OCI-LY7 (cell line): Measurements from ENCODE around the gene SLC6A19. TPM values are rescaled to one million over a fixed set of nuclear protein-coding genes. Genes with fewer than 3 reads are reported as not detected.

ENCODE experiments used
- BruUV-seq: library from RNA; stranded (reverse); fragments of 400-500 nt; replicated peaks from 2 replicates; lab custom pipeline; 2021; lab: Mats Ljungman, UMichigan
- CTCF ChIA-PET: fragments of 300-600 bp; sonication (Branson Sonifier 250); formaldehyde crosslinking; loops from one replicate; lab custom pipeline; 2022; ENCODE audit warnings: antibody characterized with exemption; ENCODE audit not compliant: unreplicated experiment; lab: Charles Lee
- POLR2A ChIA-PET: fragments of 300-600 bp; sonication (Branson Sonifier 250); formaldehyde crosslinking; loops from one replicate; lab custom pipeline; 2022; ENCODE audit warnings: antibody characterized with exemption; lab: Charles Lee
- DNase-seq: peaks from one replicate; pipeline ENCODE4 v3.0.0-alpha.2; 2015; ENCODE audit warnings: low spot score
- H2AFZ ChIP-seq: fragments of 200-600 bp; sonication (generic), shearing (Covaris generic); 2 replicates; pipeline ENCODE4 v1.6.1; 2014; ENCODE audit warnings: mild to moderate bottlenecking, antibody characterized with exemption, low read length, moderate library complexity
- H3K27ac ChIP-seq: fragments of 200-600 bp; sonication (generic); 2 replicates; pipeline ENCODE4 v1.5.1; 2014; ENCODE audit warnings: mixed run types, low read depth, mild to moderate bottlenecking, moderate library complexity, low read length, inconsistent platforms; ENCODE audit not compliant: poor library complexity, severe bottlenecking
- H3K36me3 ChIP-seq: fragments of 200-600 bp; sonication (generic); 2 replicates; pipeline ENCODE4 v1.6.1; 2014; ENCODE audit warnings: mild to moderate bottlenecking, antibody characterized with exemption, low read length, moderate library complexity, mixed read lengths; ENCODE audit not compliant: insufficient read depth
- H3K4me1 ChIP-seq: fragments of 200-600 bp; sonication (generic); 2 replicates; pipeline ENCODE4 v1.5.1; 2014; ENCODE audit warnings: mild to moderate bottlenecking, low read length; ENCODE audit not compliant: insufficient read depth, poor library complexity, severe bottlenecking
- H3K4me2 ChIP-seq: fragments of 200-600 bp; sonication (generic); 2 replicates; pipeline ENCODE4 v1.6.1; 2014; ENCODE audit warnings: mild to moderate bottlenecking, low read length
- H3K4me3 ChIP-seq: fragments of 200-600 bp; sonication (generic); 2 replicates; pipeline ENCODE4 v1.5.1; 2014; ENCODE audit warnings: mild to moderate bottlenecking, low read depth, low read length; ENCODE audit not compliant: poor library complexity, severe bottlenecking
- H3K79me2 ChIP-seq: fragments of 200-600 bp; sonication (generic); 2 replicates; pipeline ENCODE4 v1.6.1; 2016; ENCODE audit warnings: low read depth, mild to moderate bottlenecking, low read length, moderate library complexity, mixed read lengths; ENCODE audit not compliant: insufficient read depth
- H3K9me2 ChIP-seq: fragments of 200-600 bp; sonication (generic); 2 replicates; pipeline ENCODE4 v1.6.1; 2016; ENCODE audit warnings: mild to moderate bottlenecking, low read length, mixed read lengths; ENCODE audit not compliant: insufficient read depth
- H3K9me3 ChIP-seq: fragments of 200-600 bp; sonication (generic); 2 replicates; pipeline ENCODE4 v1.6.1; 2014; ENCODE audit warnings: mild to moderate bottlenecking, mixed run types, low read length, mixed read lengths
- H4K20me1 ChIP-seq: fragments of 200-600 bp; sonication (generic); 2 replicates; pipeline ENCODE4 v1.6.1; 2014; ENCODE audit warnings: mild to moderate bottlenecking, antibody characterized with exemption, low read length, moderate library complexity, mixed read lengths; ENCODE audit not compliant: insufficient read depth
- CTCF ChIP-seq: fragments of 200-600 bp; sonication (generic); conservative IDR thresholded peaks from 2 replicates; pipeline ENCODE4 v1.5.1; 2014; ENCODE audit warnings: mild to moderate bottlenecking, antibody characterized with exemption, low read length, moderate library complexity, mixed read lengths
- EZH2phosphoT487 ChIP-seq: fragments of 200-600 bp; sonication (generic); IDR thresholded peaks from 2 replicates; pipeline ENCODE4 v1.6.1; 2018; ENCODE audit warnings: low read depth, borderline replicate concordance, mild to moderate bottlenecking, mixed run types, antibody characterized with exemption, low read length, moderate library complexity, mixed read lengths
- intact Hi-C: fragments of 100-400 bp; cut with micrococcal nuclease; formaldehyde crosslinking; loops from one replicate; pipeline ENCODE4 v1.10.0; 2022; ENCODE audit not compliant: unreplicated experiment
- total RNA-seq, 2 experiments: library from RNA; depleted of rRNA in 1 of 2; stranded (reverse); fragments of >200 nt in 1 of 2; shearing (Covaris generic) in 1 of 2; gene quantifications; 2 replicates each; pipeline ENCODE4 v1.2.3, GENCODE V29; 2014 to 2022

The SLC6A19 gene
- total RNA-seq, 2 experiments from 2014 or later, result not detected

GRCh38 chr5:1161833-1162229 lies 39.6 kb upstream of the SLC6A19 start:
- POLR2A ChIA-PET, result no interaction called here
- Histone ChIP-seq H4K20me1 (no peaks in the 10 kb centered on the region), H3K79me2 (no peaks in the 10 kb centered on the region), H2AFZ (no peak overlapping the region), H3K9me2 (no peaks in the 10 kb centered on the region), H3K36me3 (no peaks in the 10 kb centered on the region), H3K9me3 (no peaks in the 10 kb centered on the region), H3K4me2 (no peak overlapping the region), H3K27ac (no peak overlapping the region), H3K4me1 (no peaks in the 10 kb centered on the region), H3K4me3 (no peak overlapping the region)
- no TSS peak for BruUV-seq
- intact Hi-C loops, result no loop called here
- no peak for TF ChIP-seq EZH2phosphoT487
- TF ChIP-seq CTCF, result no peak
- CTCF ChIA-PET, result no interaction called here
- DNase-seq, result no peak

GRCh38 chr5:1162276-1162675 lies 39.1 kb upstream of the SLC6A19 start:
- no peak for TF ChIP-seq EZH2phosphoT487
- TF ChIP-seq CTCF, result no peak
- Histone ChIP-seq H3K9me2 (no peaks in the 10 kb centered on the region), H3K4me3 (no peak overlapping the region), H3K79me2 (no peaks in the 10 kb centered on the region), H2AFZ (no peak overlapping the region), H3K4me2 (no peak overlapping the region), H3K36me3 (no peaks in the 10 kb centered on the region), H3K27ac (no peak overlapping the region), H4K20me1 (no peaks in the 10 kb centered on the region), H3K4me1 (peaks cover 2% of the 10 kb centered on the region), H3K9me3 (no peaks in the 10 kb centered on the region)
- ChIA-PET CTCF (no interaction called here), POLR2A (no interaction called here)
- no peak for DNase-seq
- BruUV-seq, result no TSS peak
- intact Hi-C loops, result no loop called here

GRCh38 chr5:1162751-1163150 lies 38.6 kb upstream of the SLC6A19 start:
- no peaks in the 10 kb centered on the region for H3K9me3 ChIP-seq
- BruUV-seq, result no TSS peak
- peaks cover 6% of the 10 kb centered on the region for H3K4me1 ChIP-seq
- no peak overlapping the region for H3K4me2 ChIP-seq
- H3K36me3 ChIP-seq, result no peaks in the 10 kb centered on the region
- DNase-seq, result no peak
- no peaks in the 10 kb centered on the region for H3K79me2 ChIP-seq
- CTCF ChIA-PET, result no interaction called here
- H2AFZ ChIP-seq, result no peak overlapping the region
- POLR2A ChIA-PET, result no interaction called here
- H3K9me2 ChIP-seq, result no peaks in the 10 kb centered on the region
- no peak overlapping the region for H3K4me3 ChIP-seq
- H3K27ac ChIP-seq, result no peak overlapping the region
- H4K20me1 ChIP-seq, result no peaks in the 10 kb centered on the region
- no peak for TF ChIP-seq EZH2phosphoT487
- TF ChIP-seq CTCF, result no peak
- intact Hi-C loops, result no loop called here
